Measurements from ENCODE around the gene FIBCD1. TPM values are rescaled to one million over a fixed set of nuclear protein-coding genes. Genes with fewer than 3 reads are reported as not detected.

FIBCD1 gene
- total RNA-seq, 4 donors from 2014 or later = 0.40 to 0.83 (median 0.42) TPM; not detected in 1

- TF ChIP-seq POLR2A (IDR thresholded peaks at IDR 0.05; ENCODE audit: low read depth) (no peak), CTCF (IDR thresholded peaks at IDR 0.05) (no peak), POLR2AphosphoS5 (IDR thresholded peaks at IDR 0.05) (no peak)
- Histone ChIP-seq H3K27ac (replicated peaks in 1 of 4) (peak overlapping the region in 3 of 4 donors; percentile 12 to 63 (median 40)), H3K9me3 (no peaks in the 10 kb centered on the region), H3K4me1 (peaks cover 54 to 94% (median 91%) of the 10 kb centered on the region in 4 donors), H3K36me3 (peaks cover 31 to 71% (median 56%) of the 10 kb centered on the region in 4 donors), H3K27me3 (no peaks in the 10 kb centered on the region), H3K4me3 (no peak overlapping the region)
- DNase-seq (ENCODE audit: extremely low spot score) = no peak
- intact Hi-C loops (cut with DNase I) = no loop called here
- 68% methylated on average over 17 of the region's 17 CpGs for WGBS
Observed at GRCh38 chr9:130870491-130871381, 68.3 kb downstream of the FIBCD1 start.

GRCh38 chr9:130869250-130869649 is 69.8 kb downstream of the FIBCD1 start:
- intact Hi-C loops (cut with DNase I) = loop anchor here (5.0 kb wide), 1 partner anchor 178 kb away; no protein-coding TSS in a partner anchor
- Histone ChIP-seq H3K9me3 (no peaks in the 10 kb centered on the region), H3K36me3 (peaks cover 22 to 71% (median 54%) of the 10 kb centered on the region in 4 donors), H3K27ac (replicated peaks in 1 of 4) (peak overlapping the region in 2 of 4 donors; percentile 15 to 63), H3K4me1 (peaks cover 54 to 100% (median 94%) of the 10 kb centered on the region in 4 donors), H3K27me3 (no peaks in the 10 kb centered on the region), H3K4me3 (no peak overlapping the region)
- WGBS = 70% methylated on average over 8 of the region's 8 CpGs
- no peak for DNase-seq (ENCODE audit: extremely low spot score)
- peak; percentile 19 to 33 for TF ChIP-seq POLR2AphosphoS5 (IDR thresholded peaks at IDR 0.05)
- no peak for TF ChIP-seq CTCF (IDR thresholded peaks at IDR 0.05)
- TF ChIP-seq POLR2A (IDR thresholded peaks at IDR 0.05; ENCODE audit: low read depth) = no peak
- TF ChIP-seq EP300 (IDR thresholded peaks at IDR 0.05) = no peak

GRCh38 chr9:130868230-130868629 is 70.8 kb downstream of the FIBCD1 start:
- H3K36me3 ChIP-seq = peaks cover 24 to 68% (median 51%) of the 10 kb centered on the region in 4 donors
- no peaks in the 10 kb centered on the region for H3K9me3 ChIP-seq
- TF ChIP-seq EP300 (IDR thresholded peaks at IDR 0.05) (no peak), POLR2AphosphoS5 (IDR thresholded peaks at IDR 0.05) (no peak), POLR2A (IDR thresholded peaks at IDR 0.05; ENCODE audit: low read depth) (no peak), CTCF (IDR thresholded peaks at IDR 0.05) (no peak)
- no peaks in the 10 kb centered on the region for H3K27me3 ChIP-seq
- 90% methylated on average over 3 of the region's 3 CpGs for WGBS
- peak overlapping the region in 2 of 4 donors; percentile 28 to 63 for H3K27ac ChIP-seq (replicated peaks in 1 of 4)
- no peak overlapping the region for H3K4me3 ChIP-seq
- intact Hi-C loops (cut with DNase I) = loop anchor here (5.0 kb wide), 1 partner anchor 179 kb away; no protein-coding TSS in a partner anchor
- no peak for DNase-seq (ENCODE audit: extremely low spot score)
- peaks cover 49 to 100% (median 93%) of the 10 kb centered on the region in 4 donors for H3K4me1 ChIP-seq

GRCh38 chr9:130867556-130867955 is 71.5 kb downstream of the FIBCD1 start:
- H3K4me1 ChIP-seq = peaks cover 46 to 100% (median 93%) of the 10 kb centered on the region in 4 donors
- H3K9me3 ChIP-seq = no peaks in the 10 kb centered on the region
- DNase-seq (ENCODE audit: extremely low spot score) = no peak
- intact Hi-C loops (cut with DNase I) = loop anchor here (5.0 kb wide), 1 partner anchor 180 kb away; no protein-coding TSS in a partner anchor
- WGBS = 74% methylated on average over 9 of the region's 9 CpGs
- peak overlapping the region in 3 of 4 donors; percentile 3 to 63 (median 28) for H3K27ac ChIP-seq (replicated peaks in 1 of 4)
- no peak for TF ChIP-seq POLR2AphosphoS5 (IDR thresholded peaks at IDR 0.05)
- TF ChIP-seq EP300 (IDR thresholded peaks at IDR 0.05) = no peak
- no peak for TF ChIP-seq POLR2A (IDR thresholded peaks at IDR 0.05; ENCODE audit: low read depth)
- TF ChIP-seq CTCF (IDR thresholded peaks at IDR 0.05) = no peak
- H3K4me3 ChIP-seq = no peak overlapping the region
- peaks cover 17 to 68% (median 51%) of the 10 kb centered on the region in 4 donors for H3K36me3 ChIP-seq
- no peaks in the 10 kb centered on the region for H3K27me3 ChIP-seq
